HG03575 (cell line): ENCODE data around the gene PDGFC.

Experiments
- ATAC-seq: cut with Tn5 transposase; IDR thresholded peaks from one replicate; pipeline ENCODE4 v1.9.1; 2021; ENCODE audit not compliant: unreplicated experiment, insufficient number of reproducible peaks, low FRiP score; ENCODE audit errors: extremely low read depth

PDGFC gene

DNA sequence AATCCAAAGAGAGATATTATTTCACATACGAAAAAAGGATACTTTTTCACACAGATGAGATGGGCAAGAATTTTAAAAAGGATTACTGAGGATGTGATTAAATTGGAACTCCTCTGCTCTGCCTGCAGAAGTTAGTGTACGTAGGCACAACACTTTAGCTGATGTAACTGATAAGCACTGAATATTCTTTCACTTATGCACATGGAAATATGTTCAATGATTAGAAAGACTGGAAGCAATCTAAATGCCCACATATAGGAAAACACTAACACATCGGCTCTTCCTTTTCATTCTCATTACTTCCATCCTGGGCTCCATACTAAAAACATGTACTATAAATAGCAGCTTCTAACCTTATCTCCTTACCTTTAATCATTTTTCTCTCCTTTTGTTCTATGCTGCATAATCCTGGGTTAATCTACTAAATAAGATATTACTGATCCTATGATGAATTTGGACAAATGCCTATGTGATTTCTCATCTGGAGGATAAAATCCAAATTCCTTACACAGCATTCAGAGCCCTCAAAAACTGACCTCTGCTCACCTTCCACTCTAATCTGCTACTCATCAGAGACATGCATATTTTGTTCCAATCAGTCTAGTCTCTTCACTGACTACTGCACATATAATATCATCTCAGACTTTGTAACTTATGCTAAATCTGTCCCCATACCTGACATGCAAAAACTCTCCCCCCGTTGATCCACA lies 197.8 kb downstream of the PDGFC start:
- ATAC-seq = no peak

- no peak for ATAC-seq
Measured at GRCh38 chr4:156771171-156771837, 200.3 kb downstream of the PDGFC start.

DNA sequence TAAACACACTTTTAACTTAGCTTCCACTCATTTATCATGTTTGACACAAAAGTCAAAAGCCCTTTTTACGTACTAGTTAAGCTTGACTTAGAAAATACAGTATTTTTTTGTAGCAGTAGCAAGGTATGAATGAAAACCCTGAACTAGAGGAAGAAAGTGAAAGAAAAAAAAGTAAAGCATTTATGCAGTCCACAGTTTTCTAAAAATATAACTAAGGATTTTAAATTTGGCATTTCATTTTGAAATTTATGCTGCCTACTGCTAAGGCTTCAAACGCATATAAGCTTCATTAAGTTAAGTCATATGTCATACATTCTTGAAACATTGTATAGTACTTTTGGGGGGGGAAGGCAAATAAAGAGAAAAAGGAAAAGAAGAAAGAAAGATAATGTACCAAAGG lies 201.5 kb downstream of the PDGFC start:
- no peak for ATAC-seq

DNA sequence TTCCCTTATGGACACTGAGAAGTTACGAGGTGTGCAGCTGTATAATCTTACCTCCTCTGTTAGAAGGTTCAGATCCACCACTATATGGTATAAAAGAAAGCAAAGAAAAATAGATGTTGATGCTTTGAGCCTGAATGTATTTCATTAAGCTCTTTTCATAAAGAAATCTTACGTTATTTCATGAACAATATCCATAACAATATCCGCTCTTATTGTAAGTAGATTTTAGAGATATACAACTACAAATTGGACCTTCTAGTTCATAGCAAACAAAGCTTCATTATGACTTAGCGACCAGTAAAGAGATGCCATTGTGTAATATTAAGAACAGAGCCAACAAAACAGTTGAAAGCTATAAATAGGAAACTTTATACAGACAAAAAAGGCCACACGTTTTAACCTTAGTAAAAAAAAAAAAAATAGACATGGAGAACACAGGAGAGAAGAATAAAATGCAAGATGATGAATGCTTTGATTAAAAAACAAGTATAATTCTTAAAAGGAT lies 203.6 kb downstream of the PDGFC start:
- no peak for ATAC-seq

- ATAC-seq = no peak
Measured at GRCh38 chr4:156766846-156767245, 204.8 kb downstream of the PDGFC start.

DNA sequence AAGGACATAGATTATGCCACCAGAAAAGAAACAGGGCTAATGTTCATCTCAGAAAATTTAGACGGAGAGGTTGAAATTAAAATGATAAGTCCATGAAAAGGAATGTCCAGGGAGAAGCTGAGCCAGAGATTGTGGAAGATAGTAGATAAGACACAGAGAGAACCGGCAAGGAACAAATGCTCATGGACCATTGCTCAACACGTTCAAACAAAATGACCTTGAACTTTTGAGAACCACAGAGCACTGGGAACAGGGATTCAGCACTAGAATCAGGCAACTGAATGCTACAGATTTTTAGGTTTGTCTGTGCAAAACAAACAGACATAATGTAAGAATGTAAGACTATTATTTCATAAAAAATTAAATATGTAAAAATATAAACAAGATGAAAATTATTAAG lies 206.3 kb downstream of the PDGFC start:
- no peak for ATAC-seq

DNA sequence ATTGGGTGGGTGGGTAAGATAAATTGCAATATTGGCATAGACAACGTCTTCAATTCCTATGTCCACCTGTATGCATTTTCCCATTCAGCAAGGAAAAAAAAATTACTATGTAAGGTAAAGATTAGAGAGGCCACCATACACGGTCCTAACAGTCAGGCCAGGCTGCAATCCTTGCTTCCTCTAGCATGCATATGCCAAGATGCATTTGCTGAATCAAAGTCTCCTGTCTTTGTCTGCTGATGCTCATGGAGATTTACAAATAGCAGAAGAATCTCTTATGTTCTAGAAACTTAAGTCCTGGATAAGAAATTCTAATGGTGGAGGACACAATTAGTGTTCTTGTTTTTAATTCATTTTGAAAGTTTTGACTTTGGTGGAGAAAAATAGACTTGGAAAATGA lies 206.8 kb downstream of the PDGFC start:
- no peak for ATAC-seq

GRCh38 chr4:156764145-156764544 lies 207.5 kb downstream of the PDGFC start:
- no peak for ATAC-seq

- no peak for ATAC-seq
Measured at GRCh38 chr4:156763511-156763910, 208.1 kb downstream of the PDGFC start.

DNA sequence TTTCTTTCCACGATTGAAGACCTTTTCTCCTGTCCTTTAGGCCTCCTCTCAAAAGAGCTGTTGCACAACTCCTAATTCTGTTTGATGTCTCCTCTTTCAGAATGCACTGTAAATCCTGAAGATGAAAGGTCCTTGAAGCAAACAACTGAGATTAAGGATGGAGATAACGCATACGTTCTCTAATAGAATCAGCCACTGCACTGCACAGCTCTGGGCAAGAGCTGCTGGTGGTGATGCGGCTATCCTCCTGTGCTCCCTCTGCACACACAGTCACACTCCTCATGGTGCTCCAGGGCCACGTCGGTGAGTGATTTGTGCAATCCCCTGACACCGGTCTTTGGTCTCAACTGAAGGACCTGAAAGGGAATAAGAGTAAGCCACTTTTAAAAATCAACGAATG lies 208.7 kb downstream of the PDGFC start:
- no peak for ATAC-seq

GRCh38 chr4:156756118-156756517 lies 215.5 kb downstream of the PDGFC start:
- no peak for ATAC-seq

- no peak for ATAC-seq
Measured at GRCh38 chr4:156754832-156755570, 216.6 kb downstream of the PDGFC start.

GRCh38 chr4:156751486-156751885 lies 220.1 kb downstream of the PDGFC start:
- ATAC-seq = no peak

- ATAC-seq = no peak
Measured at GRCh38 chr4:156749426-156750403, 221.9 kb downstream of the PDGFC start.

DNA sequence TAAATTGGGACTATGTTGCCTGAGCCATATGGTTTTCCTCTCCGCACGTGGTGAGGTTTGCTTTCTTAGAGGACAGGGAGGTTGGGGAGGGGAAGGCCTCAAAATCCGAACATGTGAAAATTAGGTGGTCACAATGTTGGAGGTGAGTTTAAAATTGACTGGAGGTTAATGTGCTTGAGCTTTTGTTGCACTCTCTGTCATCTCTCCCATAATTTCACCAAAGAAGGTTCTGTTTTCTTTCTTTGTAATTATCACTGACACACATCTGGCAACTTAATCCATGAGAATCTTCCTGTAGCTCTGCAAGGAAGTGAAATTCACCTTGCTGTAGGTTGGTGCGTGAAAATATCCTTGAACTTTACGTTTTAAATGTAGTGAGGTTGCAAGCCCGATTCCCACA lies 225.5 kb downstream of the PDGFC start:
- ATAC-seq = no peak

DNA sequence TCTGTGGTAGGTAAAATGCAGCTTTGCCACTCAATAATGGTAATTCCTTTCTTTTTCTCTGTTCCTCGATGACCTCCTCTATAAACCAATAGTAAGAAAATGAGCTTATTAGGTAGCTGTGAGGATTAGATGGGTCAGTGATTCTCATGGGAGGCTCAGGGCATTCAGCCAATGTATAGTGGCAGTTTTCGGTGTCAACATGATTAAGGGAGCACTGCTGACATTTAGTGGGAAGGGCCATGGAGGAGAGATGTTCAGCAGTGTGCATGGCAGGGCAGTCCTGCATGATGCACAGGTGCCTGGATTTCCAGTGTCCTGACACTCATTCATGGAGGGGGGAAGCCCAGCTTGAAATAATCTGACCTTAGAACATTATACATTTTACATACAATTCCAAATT lies 232.8 kb downstream of the PDGFC start:
- no peak for ATAC-seq

GRCh38 chr4:156734965-156735895 lies 236.4 kb downstream of the PDGFC start:
- no peak for ATAC-seq

DNA sequence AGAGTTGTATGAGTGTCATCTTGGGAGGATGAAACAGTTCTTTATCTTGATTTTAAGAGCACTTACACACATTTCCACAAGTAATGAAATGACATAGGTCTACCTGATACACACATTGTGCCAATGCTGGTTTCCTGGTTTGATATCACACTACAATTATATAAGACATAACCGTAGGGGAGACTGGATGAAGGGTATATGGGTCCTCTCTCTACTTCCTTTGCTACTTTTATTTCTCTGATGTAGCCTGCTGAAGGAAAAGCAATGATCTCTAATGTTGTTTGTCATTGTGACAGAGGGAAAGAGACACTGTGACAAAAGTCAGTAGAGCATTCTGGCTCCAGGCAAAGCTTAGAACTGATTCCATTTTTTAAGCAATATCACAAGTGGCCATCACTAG lies 238.0 kb downstream of the PDGFC start:
- no peak for ATAC-seq
